Adrenal gland (tissue), 5 donors: ENCODE results near the gene DAG1.

Source experiments
- CTCF ChIP-seq, 6 experiments: fragments of 450-650 bp in 4 of 6; fragments of 200-600 bp in 2 of 6; sonication (generic) in 1 of 6; IDR thresholded peaks; 1 replicate in 5 of 6; 2 replicates in 1 of 6; pipeline versions ENCODE4 v1.5.1 to v1.8.0; 2016 to 2021; ENCODE audit warnings: antibody characterized with exemption in 6 of 6, mild to moderate bottlenecking in 2 of 6, moderate library complexity in 1 of 6
- POLR2A ChIP-seq, 2 donors: fragments of 450-650 bp; IDR thresholded peaks; one replicate each; pipeline ENCODE4 v1.6.1; 2017; ENCODE audit warnings: antibody characterized with exemption in 2 of 2, mild to moderate bottlenecking in 2 of 2, moderate library complexity in 1 of 2
- donor health status: DM: no; HTN: no; CAD: no.

- no peak for TF ChIP-seq POLR2A (IDR thresholded peaks at IDR 0.05)
- TF ChIP-seq CTCF (IDR thresholded peaks at IDR 0.05) = no peak
These were observed 60.6 kb downstream of the DAG1 start for GRCh38 chr3:49530701-49531100.
